ENCODE results near the gene SLC1A2. TPM values are rescaled to one million over a fixed set of nuclear protein-coding genes. Genes with fewer than 3 reads are reported as not detected.
A peak's percentile ranks its signal among the peaks of the same experiment; 100 is the strongest.

Gene SLC1A2
- total RNA-seq, 1 donor from 2014 or later, result 8.8 TPM

DNA sequence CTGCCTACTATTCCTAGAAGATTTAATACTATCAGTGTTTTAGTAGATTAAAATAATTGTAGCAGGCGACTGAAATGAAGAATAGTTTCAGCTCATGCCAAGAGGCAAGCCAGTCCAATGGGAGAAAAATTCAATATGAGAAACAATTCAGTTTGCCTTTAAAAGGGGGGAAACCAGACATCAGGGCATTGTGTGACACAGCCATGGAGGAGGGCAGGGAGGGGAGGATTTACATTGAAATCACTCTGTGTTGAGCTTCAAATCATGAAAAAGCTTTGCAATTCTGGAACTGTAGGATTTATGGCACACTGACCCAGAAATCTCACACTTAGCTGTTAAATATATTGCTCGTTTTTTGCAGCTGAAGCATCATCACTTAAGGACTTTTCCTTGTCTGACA, 4.6 kb downstream of the SLC1A2 start:
- intact Hi-C loops (cut with DNase I), result no loop called here
- DNase-seq (ENCODE audit: low spot score), result no peak

- intact Hi-C loops (cut with DNase I), result no loop called here
- DNase-seq (ENCODE audit: low spot score), result no peak
Observed at GRCh38 chr11:35414311-35414710, 5.0 kb downstream of the SLC1A2 start.

GRCh38 chr11:35413598-35413997, 5.8 kb downstream of the SLC1A2 start:
- intact Hi-C loops (cut with DNase I), result no loop called here
- DNase-seq (ENCODE audit: low spot score), result no peak

GRCh38 chr11:35412285-35412684, 7.1 kb downstream of the SLC1A2 start:
- no peak for DNase-seq (ENCODE audit: low spot score)
- intact Hi-C loops (cut with DNase I), result no loop called here

- intact Hi-C loops (cut with DNase I), result no loop called here
- no peak for DNase-seq (ENCODE audit: low spot score)
Observed at GRCh38 chr11:35407041-35407440, 12.3 kb downstream of the SLC1A2 start.

- no peak for DNase-seq (ENCODE audit: low spot score)
- intact Hi-C loops (cut with DNase I), result loop anchor here (5.0 kb wide), 1 partner anchor 817 kb away; no protein-coding TSS in a partner anchor
Observed at GRCh38 chr11:35404388-35404775, 15.0 kb downstream of the SLC1A2 start.

- DNase-seq (ENCODE audit: low spot score), result no peak
- intact Hi-C loops (cut with DNase I), result loop anchor here (5.0 kb wide), 1 partner anchor 817 kb away; no protein-coding TSS in a partner anchor
Observed at GRCh38 chr11:35403765-35404387, 15.5 kb downstream of the SLC1A2 start.

DNA sequence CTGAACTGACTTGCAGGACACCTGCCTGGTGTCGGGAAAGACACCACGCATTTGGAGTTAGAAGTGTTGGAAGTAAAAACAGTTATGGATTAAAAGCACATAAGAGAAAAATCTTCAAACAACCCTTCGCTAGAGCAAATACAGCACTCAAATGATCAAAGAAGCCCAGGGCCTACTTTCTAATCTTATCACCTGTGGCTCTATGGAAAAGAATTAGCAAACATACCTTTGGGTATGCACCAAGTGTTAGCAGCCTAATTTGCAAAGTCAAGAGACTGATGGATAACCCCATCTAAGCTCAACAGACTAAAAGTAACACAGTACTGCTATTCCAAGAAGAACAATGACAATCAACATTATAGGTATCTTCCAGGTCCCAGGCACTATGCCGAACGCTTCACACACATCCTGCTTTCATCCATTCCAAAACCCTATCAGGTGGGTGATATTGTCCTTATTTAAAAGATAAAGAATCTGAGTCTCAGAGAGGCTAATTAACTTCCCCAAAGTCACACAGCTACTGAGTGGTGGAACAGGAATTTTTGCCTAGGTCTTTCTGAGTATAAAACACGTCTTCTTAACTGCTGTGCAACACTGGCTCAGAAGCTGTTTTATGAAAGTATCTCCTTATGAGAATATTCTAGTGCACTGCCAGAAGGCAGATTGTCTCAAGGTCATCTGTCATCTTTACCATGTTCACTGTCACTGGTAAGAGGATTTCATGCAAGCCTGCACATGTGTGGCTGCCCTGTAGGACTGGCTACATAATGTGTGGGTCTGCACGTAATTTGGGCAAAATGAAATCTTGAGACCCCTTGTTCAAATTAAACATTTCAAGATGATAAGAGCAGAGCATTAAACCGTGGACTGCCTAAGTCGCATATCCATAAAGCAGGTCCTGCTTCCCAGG, 16.4 kb downstream of the SLC1A2 start:
- DNase-seq (ENCODE audit: low spot score), result no peak
- intact Hi-C loops (cut with DNase I), result loop anchor here (5.0 kb wide), 1 partner anchor 816 kb away; no protein-coding TSS in a partner anchor

- intact Hi-C loops (cut with DNase I), result no loop called here
- DNase-seq (ENCODE audit: low spot score), result no peak
Observed at GRCh38 chr11:35398881-35399280, 20.5 kb downstream of the SLC1A2 start.

DNA sequence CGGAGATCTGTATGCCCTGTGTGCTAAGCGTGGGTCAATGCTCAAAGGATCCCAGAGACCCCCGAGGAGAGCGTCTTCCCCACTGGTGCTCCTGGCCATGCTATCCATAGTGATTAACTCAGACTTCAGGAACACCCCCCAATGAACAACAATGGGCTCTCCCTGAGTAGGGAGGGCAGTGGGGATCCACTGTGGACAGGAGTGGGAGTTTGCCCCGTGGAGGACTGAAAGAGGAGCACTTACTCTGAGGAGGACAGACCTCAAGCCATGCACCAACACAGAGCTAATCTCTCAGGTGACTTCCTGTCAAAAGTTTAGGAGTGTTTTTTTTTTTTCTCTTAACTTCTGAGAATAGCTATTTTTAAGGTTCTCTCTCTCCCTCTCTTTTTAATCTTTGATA, 24.4 kb downstream of the SLC1A2 start:
- DNase-seq (ENCODE audit: low spot score), result no peak
- intact Hi-C loops (cut with DNase I), result loop anchor here (5.0 kb wide), 2 partner anchors 88 to 398 kb away; no protein-coding TSS in a partner anchor

GRCh38 chr11:35393098-35393497, 26.3 kb downstream of the SLC1A2 start:
- no peak for DNase-seq (ENCODE audit: low spot score)
- intact Hi-C loops (cut with DNase I), result loop anchor here (2.0 to 5.0 kb wide), 3 partner anchors 86 to 466 kb away; no protein-coding TSS in a partner anchor

- intact Hi-C loops (cut with DNase I), result loop anchor here (2.0 to 5.0 kb wide), 3 partner anchors 85 to 465 kb away; no protein-coding TSS in a partner anchor
- DNase-seq (ENCODE audit: low spot score), result peak; percentile 91
Observed at GRCh38 chr11:35391922-35392688, 27.3 kb downstream of the SLC1A2 start.

GRCh38 chr11:35390737-35391682, 28.3 kb downstream of the SLC1A2 start:
- DNase-seq (ENCODE audit: low spot score), result no peak
- intact Hi-C loops (cut with DNase I), result loop anchor here (5.0 kb wide), 2 partner anchors 84 to 394 kb away; no protein-coding TSS in a partner anchor

DNA sequence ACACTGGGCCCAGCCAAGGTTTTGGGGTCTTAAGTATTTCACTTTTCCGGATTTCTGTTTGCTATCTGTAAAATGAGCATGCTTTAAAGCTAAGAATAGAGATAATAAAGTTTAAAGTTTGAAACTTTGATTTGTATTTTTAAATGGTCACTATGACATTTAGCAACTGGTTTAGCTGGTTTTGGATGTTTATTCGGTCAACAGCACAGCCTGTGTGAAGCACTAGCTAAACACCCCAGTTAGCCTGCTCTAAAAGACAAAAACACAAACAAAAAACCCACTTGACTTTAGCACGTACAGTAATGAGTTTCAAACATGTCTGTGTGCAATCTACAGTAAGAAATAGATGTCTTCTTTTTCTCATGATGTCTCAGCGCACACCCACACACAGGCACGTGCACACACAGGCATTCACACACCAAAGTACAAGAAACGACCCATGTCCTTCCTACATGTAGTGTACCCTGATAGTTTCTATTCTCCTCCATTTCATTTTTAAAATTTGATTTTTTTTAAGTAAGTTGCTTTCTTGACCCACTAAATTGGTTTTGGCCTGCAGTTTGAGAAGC, 29.4 kb downstream of the SLC1A2 start:
- DNase-seq (ENCODE audit: low spot score), result no peak
- intact Hi-C loops (cut with DNase I), result loop anchor here (5.0 to 10.0 kb wide), 3 partner anchors 83 to 393 kb away; no protein-coding TSS in a partner anchor

GRCh38 chr11:35389112-35389511, 30.2 kb downstream of the SLC1A2 start:
- no peak for DNase-seq (ENCODE audit: low spot score)
- intact Hi-C loops (cut with DNase I), result loop anchor here (10.0 kb wide), 1 partner anchor 154 kb away; no protein-coding TSS in a partner anchor

GRCh38 chr11:35388061-35388460, 31.3 kb downstream of the SLC1A2 start:
- intact Hi-C loops (cut with DNase I), result loop anchor here (10.0 kb wide), 1 partner anchor 153 kb away; no protein-coding TSS in a partner anchor
- DNase-seq (ENCODE audit: low spot score), result no peak

DNA sequence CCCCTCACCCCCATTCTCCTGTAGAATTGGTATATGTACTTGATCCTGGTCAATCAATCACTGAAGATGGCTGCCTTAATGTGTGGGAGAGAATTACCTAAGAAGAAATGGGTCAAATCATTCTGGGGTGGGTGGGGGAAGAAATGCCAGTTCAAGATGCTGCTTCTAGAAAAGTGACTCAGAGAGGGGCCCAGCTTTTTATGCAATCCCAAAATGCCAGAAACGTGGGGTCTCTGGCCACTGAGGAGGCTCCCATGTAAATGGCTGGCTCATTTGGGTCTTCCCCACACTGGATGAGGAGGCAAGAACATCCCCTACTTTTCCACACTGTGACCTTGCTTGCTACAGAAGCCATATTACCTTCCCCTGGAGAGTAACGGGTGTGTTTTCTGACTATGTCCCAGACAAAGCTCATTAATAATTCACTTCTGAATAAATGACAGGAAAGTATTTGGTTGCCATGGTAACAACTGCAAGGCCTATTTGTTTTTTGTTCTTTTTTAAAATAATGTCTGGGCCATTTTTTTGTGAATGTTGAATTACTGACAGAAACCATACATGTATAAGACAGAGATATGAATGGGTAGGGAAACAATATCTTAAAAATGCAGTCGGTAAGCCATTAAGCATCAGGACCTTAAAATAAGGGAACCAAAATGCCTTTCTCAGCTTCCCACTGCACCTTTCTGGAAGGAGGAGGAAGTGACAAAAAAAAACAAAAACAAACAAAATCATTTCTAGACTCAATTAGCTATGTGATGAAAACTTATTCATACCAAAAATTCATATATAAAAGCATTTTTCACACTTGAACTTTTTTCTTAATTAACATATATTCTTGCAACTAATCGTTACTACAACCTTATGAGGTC, 32.0 kb downstream of the SLC1A2 start:
- DNase-seq (ENCODE audit: low spot score), result no peak
- intact Hi-C loops (cut with DNase I), result loop anchor here (10.0 kb wide), 1 partner anchor 153 kb away; no protein-coding TSS in a partner anchor

All from cardiac septum (tissue), 1 donor.